22Rv1 (cell line): Measurements from ENCODE around the gene CCHCR1.
"Not testable (repeated sequence)": the region's sequence is repeated elsewhere in the genome, so short reads cannot be mapped to it uniquely, and the experiment has no call there.

Experiments
- CTCF ChIP-seq: fragments of 450-650 bp; IDR thresholded peaks from 2 replicates; pipeline ENCODE4 v1.5.1; 2017; ENCODE audit warnings: mild to moderate bottlenecking
- ZFX ChIP-seq: fragments of 450-650 bp; IDR thresholded peaks from 2 replicates; pipeline ENCODE4 v1.6.1; 2017; ENCODE audit warnings: antibody characterized with exemption, borderline replicate concordance

- not testable (repeated sequence) for TF ChIP-seq CTCF, ZFX
Measured at GRCh38 chr6:31169858-31170599, 12.4 kb upstream of the CCHCR1 start.
